GM12864 (cell line): Measurements from ENCODE around the gene PKHD1.

ENCODE experiments used
- DNase-seq: peaks from one replicate; pipeline ENCODE4 v3.0.0-alpha.2; 2011; ENCODE audit warnings: low read depth
- H3K4me3 ChIP-seq: 2 replicates; pipeline ENCODE4 v1.5.1; 2011; ENCODE audit warnings: mild to moderate bottlenecking, low read depth, low read length, control low read depth
- TF ChIP-seq, protein P1 (sequence below): IDR thresholded peaks from 2 replicates; pipeline ENCODE4 v1.5.1; 2011; ENCODE audit warnings: low read depth, mild to moderate bottlenecking, moderate library complexity, low read length, control low read depth, inconsistent platforms; ENCODE audit errors: missing control alignments

The PKHD1 gene

DNA sequence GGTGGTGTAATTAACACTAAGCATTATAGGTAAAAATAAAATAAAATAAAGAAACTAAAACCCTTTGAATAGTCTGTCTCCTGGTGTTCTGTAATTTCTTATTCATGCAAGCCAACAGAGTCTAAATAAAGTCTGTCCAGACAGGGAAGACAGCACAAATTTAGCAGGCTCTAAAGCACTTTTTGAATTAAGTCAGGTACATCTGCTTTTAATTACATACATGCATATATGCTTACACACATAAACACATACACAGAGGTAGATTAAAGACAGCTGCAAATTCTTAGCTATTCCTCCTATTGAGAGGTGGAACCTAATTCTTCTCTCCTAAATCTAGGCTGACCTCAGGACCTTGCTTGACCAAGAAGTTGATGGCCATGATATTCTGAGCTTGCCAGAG is 262.5 kb downstream of the PKHD1 start:
- no peak overlapping the region for H3K4me3 ChIP-seq
- TF ChIP-seq, protein P1, sequence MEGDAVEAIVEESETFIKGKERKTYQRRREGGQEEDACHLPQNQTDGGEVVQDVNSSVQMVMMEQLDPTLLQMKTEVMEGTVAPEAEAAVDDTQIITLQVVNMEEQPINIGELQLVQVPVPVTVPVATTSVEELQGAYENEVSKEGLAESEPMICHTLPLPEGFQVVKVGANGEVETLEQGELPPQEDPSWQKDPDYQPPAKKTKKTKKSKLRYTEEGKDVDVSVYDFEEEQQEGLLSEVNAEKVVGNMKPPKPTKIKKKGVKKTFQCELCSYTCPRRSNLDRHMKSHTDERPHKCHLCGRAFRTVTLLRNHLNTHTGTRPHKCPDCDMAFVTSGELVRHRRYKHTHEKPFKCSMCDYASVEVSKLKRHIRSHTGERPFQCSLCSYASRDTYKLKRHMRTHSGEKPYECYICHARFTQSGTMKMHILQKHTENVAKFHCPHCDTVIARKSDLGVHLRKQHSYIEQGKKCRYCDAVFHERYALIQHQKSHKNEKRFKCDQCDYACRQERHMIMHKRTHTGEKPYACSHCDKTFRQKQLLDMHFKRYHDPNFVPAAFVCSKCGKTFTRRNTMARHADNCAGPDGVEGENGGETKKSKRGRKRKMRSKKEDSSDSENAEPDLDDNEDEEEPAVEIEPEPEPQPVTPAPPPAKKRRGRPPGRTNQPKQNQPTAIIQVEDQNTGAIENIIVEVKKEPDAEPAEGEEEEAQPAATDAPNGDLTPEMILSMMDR, result no peak
- no peak for DNase-seq

- no peak overlapping the region for H3K4me3 ChIP-seq
- DNase-seq, result no peak
- TF ChIP-seq, protein P1, result no peak
Measured at GRCh38 chr6:51820555-51820954, 266.9 kb downstream of the PKHD1 start.

- TF ChIP-seq, protein P1, result no peak
Measured at GRCh38 chr6:51818520-51819022, 268.8 kb downstream of the PKHD1 start.

GRCh38 chr6:51817832-51818231 is 269.6 kb downstream of the PKHD1 start:
- DNase-seq, result no peak
- TF ChIP-seq, protein P1, result no peak
- H3K4me3 ChIP-seq, result no peak overlapping the region

More at GRCh38 chr6:51818520-51819022, 268.8 kb downstream of the PKHD1 start:
- no peak for DNase-seq
- no peak overlapping the region for H3K4me3 ChIP-seq

DNA sequence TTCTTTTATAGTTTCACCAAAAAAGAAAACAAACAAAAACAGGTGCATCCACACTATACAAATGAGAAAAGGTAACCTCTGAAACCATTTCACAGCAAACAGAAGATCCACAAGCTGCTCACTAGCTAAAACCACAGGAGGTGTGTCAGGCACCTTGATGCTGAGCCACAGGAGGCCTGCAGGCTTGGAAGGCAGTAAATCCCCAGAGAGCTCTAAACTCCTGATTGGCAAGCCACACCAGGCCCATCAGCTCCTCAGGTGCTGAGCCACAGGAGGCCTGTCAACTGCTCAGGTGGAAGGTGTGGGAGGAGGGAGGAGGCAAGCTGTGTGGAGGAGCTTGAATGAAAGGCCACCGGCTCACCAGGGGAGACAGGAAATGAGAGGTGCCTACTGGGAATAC is 273.0 kb downstream of the PKHD1 start:
- no peak overlapping the region for H3K4me3 ChIP-seq
- DNase-seq, result no peak
- TF ChIP-seq, protein P1, result no peak

GRCh38 chr6:51813904-51814303 is 273.5 kb downstream of the PKHD1 start:
- DNase-seq, result no peak
- TF ChIP-seq, protein P1, result no peak
- H3K4me3 ChIP-seq, result no peak overlapping the region

DNA sequence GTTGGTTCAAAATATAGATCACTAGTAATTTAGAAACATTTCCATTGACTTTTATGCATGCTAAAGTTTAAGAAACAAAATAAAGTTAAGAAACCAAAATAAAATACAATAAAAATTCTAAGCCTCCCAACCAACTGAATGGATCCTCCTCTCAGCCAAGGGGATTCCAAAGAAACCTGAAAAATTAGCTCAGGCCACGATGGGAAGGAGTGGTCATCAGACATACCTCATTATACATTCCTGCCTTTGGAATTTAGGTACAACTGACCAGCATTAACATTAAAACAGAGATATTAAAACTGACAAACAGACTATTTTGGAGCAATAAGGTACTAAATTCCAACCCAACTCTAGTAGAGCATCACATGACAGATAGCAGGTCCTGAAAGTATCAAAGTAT is 275.2 kb downstream of the PKHD1 start:
- no peak overlapping the region for H3K4me3 ChIP-seq
- TF ChIP-seq, protein P1, result no peak
- DNase-seq, result no peak
